ENCODE data around the gene TMEM259. TPM values are rescaled to one million over a fixed set of nuclear protein-coding genes. Genes with fewer than 3 reads are reported as not detected.
A peak's percentile ranks its signal among the peaks of the same experiment; 100 is the strongest.

Gene TMEM259
- total and polyA plus RNA-seq, 2 of the 13 experiments (the other 11 are each of a cell fraction or from before 2014, with no cell fraction given): 64.7 to 164 TPM

DNA sequence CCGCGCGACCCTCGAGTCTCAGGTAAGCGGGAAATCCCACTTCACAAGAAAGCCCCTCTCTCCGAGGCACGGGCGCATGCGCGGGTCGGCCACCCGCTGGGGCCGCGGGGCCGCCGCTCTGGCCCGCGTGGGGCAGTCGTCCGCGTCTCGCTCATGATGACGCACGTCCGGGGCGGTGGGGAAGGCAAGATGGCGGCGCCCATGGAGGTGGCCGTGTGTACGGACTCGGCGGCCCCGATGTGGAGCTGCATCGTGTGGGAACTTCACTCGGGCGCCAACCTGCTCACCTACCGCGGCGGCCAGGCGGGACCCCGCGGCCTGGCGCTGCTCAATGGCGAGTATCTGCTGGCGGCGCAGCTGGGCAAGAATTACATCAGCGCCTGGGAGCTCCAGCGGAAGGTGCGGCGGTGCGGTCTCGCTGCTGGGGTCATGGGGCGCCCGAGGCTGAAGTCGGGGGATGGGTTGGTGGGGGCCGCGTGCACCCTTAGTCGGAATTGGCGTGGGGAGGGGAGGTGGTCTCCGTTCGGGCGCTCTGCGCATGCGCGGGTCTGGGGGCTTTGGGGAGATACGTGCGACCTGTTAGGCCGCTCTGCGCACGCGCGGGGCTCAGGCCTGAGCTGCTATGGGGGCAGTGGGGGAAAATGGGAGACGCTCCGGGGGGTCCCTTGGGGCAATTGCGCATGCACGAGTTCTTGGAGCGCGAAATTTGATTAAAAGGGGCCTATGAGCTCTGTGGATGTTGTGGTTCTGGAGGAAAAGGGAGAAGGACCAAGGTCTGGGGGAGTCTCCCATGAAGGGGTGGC is 36.6 kb downstream of the TMEM259 start, which contains the start of gene WDR18 (continued):
- TF ChIP-seq, protein P1, sequence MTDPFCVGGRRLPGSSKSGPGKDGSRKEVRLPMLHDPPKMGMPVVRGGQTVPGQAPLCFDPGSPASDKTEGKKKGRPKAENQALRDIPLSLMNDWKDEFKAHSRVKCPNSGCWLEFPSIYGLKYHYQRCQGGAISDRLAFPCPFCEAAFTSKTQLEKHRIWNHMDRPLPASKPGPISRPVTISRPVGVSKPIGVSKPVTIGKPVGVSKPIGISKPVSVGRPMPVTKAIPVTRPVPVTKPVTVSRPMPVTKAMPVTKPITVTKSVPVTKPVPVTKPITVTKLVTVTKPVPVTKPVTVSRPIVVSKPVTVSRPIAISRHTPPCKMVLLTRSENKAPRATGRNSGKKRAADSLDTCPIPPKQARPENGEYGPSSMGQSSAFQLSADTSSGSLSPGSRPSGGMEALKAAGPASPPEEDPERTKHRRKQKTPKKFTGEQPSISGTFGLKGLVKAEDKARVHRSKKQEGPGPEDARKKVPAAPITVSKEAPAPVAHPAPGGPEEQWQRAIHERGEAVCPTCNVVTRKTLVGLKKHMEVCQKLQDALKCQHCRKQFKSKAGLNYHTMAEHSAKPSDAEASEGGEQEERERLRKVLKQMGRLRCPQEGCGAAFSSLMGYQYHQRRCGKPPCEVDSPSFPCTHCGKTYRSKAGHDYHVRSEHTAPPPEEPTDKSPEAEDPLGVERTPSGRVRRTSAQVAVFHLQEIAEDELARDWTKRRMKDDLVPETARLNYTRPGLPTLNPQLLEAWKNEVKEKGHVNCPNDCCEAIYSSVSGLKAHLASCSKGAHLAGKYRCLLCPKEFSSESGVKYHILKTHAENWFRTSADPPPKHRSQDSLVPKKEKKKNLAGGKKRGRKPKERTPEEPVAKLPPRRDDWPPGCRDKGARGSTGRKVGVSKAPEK (CRISPR knock-in tag; IDR thresholded peaks at IDR 0.05; ENCODE audit: borderline replicate concordance): no peak
- TF ChIP-seq, protein P2, sequence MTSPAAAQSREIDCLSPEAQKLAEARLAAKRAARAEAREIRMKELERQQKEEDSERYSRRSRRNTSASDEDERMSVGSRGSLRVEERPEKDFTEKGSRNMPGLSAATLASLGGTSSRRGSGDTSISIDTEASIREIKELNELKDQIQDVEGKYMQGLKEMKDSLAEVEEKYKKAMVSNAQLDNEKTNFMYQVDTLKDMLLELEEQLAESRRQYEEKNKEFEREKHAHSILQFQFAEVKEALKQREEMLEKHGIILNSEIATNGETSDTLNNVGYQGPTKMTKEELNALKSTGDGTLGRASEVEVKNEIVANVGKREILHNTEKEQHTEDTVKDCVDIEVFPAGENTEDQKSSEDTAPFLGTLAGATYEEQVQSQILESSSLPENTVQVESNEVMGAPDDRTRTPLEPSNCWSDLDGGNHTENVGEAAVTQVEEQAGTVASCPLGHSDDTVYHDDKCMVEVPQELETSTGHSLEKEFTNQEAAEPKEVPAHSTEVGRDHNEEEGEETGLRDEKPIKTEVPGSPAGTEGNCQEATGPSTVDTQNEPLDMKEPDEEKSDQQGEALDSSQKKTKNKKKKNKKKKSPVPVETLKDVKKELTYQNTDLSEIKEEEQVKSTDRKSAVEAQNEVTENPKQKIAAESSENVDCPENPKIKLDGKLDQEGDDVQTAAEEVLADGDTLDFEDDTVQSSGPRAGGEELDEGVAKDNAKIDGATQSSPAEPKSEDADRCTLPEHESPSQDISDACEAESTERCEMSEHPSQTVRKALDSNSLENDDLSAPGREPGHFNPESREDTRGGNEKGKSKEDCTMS (CRISPR knock-in tag; conservative IDR thresholded peaks at IDR 0.05): no peak
- TF ChIP-seq ZNF607 (CRISPR knock-in tag; IDR thresholded peaks at IDR 0.05; ENCODE audit: borderline replicate concordance) (peak; percentile 36; the same call in 1 of the 2 replicates), NKX3-1 (CRISPR knock-in tag; IDR thresholded peaks at IDR 0.05) (no peak), GTF3A (CRISPR knock-in tag; conservative IDR thresholded peaks at IDR 0.05) (no peak), DPF2 (CRISPR knock-in tag; IDR thresholded peaks at IDR 0.05; ENCODE audit: borderline replicate concordance, low read depth) (no peak), CCAR2 (optimal IDR thresholded peaks at IDR 0.05; ENCODE audit: low read depth, low read length) (no peak), CC2D1A (CRISPR knock-in tag; IDR thresholded peaks at IDR 0.05) (no peak), ZFP90 (CRISPR knock-in tag; IDR thresholded peaks at IDR 0.05; ENCODE audit: borderline replicate concordance) (peak; percentile 30; the same call in 1 of the 2 replicates), ETV6 (CRISPR knock-in tag; conservative IDR thresholded peaks at IDR 0.05) (peak; percentile 85)
- TF ChIP-seq, protein P3, sequence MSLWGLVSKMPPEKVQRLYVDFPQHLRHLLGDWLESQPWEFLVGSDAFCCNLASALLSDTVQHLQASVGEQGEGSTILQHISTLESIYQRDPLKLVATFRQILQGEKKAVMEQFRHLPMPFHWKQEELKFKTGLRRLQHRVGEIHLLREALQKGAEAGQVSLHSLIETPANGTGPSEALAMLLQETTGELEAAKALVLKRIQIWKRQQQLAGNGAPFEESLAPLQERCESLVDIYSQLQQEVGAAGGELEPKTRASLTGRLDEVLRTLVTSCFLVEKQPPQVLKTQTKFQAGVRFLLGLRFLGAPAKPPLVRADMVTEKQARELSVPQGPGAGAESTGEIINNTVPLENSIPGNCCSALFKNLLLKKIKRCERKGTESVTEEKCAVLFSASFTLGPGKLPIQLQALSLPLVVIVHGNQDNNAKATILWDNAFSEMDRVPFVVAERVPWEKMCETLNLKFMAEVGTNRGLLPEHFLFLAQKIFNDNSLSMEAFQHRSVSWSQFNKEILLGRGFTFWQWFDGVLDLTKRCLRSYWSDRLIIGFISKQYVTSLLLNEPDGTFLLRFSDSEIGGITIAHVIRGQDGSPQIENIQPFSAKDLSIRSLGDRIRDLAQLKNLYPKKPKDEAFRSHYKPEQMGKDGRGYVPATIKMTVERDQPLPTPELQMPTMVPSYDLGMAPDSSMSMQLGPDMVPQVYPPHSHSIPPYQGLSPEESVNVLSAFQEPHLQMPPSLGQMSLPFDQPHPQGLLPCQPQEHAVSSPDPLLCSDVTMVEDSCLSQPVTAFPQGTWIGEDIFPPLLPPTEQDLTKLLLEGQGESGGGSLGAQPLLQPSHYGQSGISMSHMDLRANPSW (CRISPR knock-in tag; IDR thresholded peaks at IDR 0.05; ENCODE audit: borderline replicate concordance): 0 out of 2 replicates have a peak, but pooled peaks have one; percentile 29

All from HepG2 (cell line).